Liver (tissue), 9 donors: Measurements from ENCODE around the gene PSORS1C1. TPM values are rescaled to one million over a fixed set of nuclear protein-coding genes. Genes with fewer than 3 reads are reported as not detected.

Experiments
- DNase-seq: peaks from one replicate; pipeline ENCODE4 v3.0.0-alpha.2; 2017; ENCODE audit warnings: low spot score
- H3K27ac ChIP-seq, 2 donors: one replicate each; pipeline ENCODE4 v1.7.0; 2013; ENCODE audit warnings: inconsistent platforms in 2 of 2, low read length in 2 of 2, control low read depth in 1 of 2, low read depth in 1 of 2, mild to moderate bottlenecking in 1 of 2
- H3K27me3 ChIP-seq, 4 donors: one replicate each; pipeline versions ENCODE4 v1.6.1 to v1.7.0; 2013; ENCODE audit warnings: low read length in 3 of 4, inconsistent platforms in 1 of 4, mild to moderate bottlenecking in 1 of 4, moderate library complexity in 1 of 4; ENCODE audit not compliant: control insufficient read depth in 4 of 4, insufficient read depth in 4 of 4
- H3K36me3 ChIP-seq, 4 donors: one replicate each; pipeline versions ENCODE4 v1.6.1 to v1.7.0; 2013; ENCODE audit warnings: low read length in 3 of 4, mild to moderate bottlenecking in 3 of 4, low read depth in 1 of 4, moderate library complexity in 1 of 4; ENCODE audit not compliant: control insufficient read depth in 4 of 4, insufficient read depth in 3 of 4
- H3K4me1 ChIP-seq, 4 donors: one replicate each; pipeline versions ENCODE4 v1.6.1 to v1.7.0; 2013; ENCODE audit warnings: low read length in 3 of 4, mild to moderate bottlenecking in 3 of 4, moderate library complexity in 1 of 4; ENCODE audit not compliant: control insufficient read depth in 4 of 4, insufficient read depth in 4 of 4
- H3K4me3 ChIP-seq, 3 donors: one replicate each; pipeline versions ENCODE4 v1.6.1 to v1.7.0; 2013; ENCODE audit warnings: low read length in 3 of 3, control low read depth in 1 of 3, low read depth in 1 of 3, mild to moderate bottlenecking in 1 of 3
- H3K9ac ChIP-seq, 2 donors: one replicate each; pipeline ENCODE4 v1.7.0; 2013; ENCODE audit warnings: low read length in 2 of 2, mild to moderate bottlenecking in 2 of 2, moderate library complexity in 2 of 2, control low read depth in 1 of 2, low read depth in 1 of 2
- H3K9me3 ChIP-seq, 4 donors: one replicate each; pipeline versions ENCODE4 v1.6.1 to v1.7.0; 2013; ENCODE audit warnings: low read length in 3 of 4; ENCODE audit not compliant: control insufficient read depth in 4 of 4
- EGR1 ChIP-seq, 2 donors: IDR thresholded peaks; 2 replicates each; pipeline ENCODE4 v1.6.1; 2016 to 2018; ENCODE audit warnings: antibody characterized with exemption in 2 of 2, low read depth in 2 of 2
- FOXA1 ChIP-seq: IDR thresholded peaks from 2 replicates; pipeline ENCODE4 v1.6.1; 2016; ENCODE audit warnings: antibody characterized with exemption
- FOXA2 ChIP-seq: IDR thresholded peaks from 2 replicates; pipeline ENCODE4 v1.6.1; 2016; ENCODE audit warnings: antibody characterized with exemption
- GABPA ChIP-seq, 2 donors: IDR thresholded peaks in 1 of 2; conservative IDR thresholded peaks in 1 of 2; 2 replicates each; pipeline ENCODE4 v1.6.1; 2016; ENCODE audit warnings: antibody characterized with exemption in 2 of 2, mild to moderate bottlenecking in 1 of 2, moderate library complexity in 1 of 2
- HNF4A ChIP-seq, 2 donors: conservative IDR thresholded peaks; 2 replicates each; pipeline ENCODE4 v1.6.1; 2016; ENCODE audit warnings: antibody characterized with exemption in 2 of 2, mild to moderate bottlenecking in 2 of 2
- HNF4G ChIP-seq: IDR thresholded peaks from 2 replicates; pipeline ENCODE4 v1.6.1; 2016; ENCODE audit warnings: antibody characterized with exemption
- JUND ChIP-seq, 2 donors: IDR thresholded peaks; 2 replicates each; pipeline ENCODE4 v1.6.1; 2016; ENCODE audit warnings: antibody characterized with exemption in 2 of 2
- NR2F2 ChIP-seq: IDR thresholded peaks from 2 replicates; pipeline ENCODE4 v1.6.1; 2016; ENCODE audit warnings: antibody characterized with exemption
- RAD21 ChIP-seq, 2 donors: IDR thresholded peaks; 2 replicates each; pipeline ENCODE4 v1.6.1; 2016; ENCODE audit warnings: antibody characterized with exemption in 2 of 2, mild to moderate bottlenecking in 2 of 2
- RXRA ChIP-seq, 2 donors: IDR thresholded peaks; 2 replicates each; pipeline ENCODE4 v1.6.1; 2017 to 2018; ENCODE audit warnings: antibody characterized with exemption in 2 of 2, mild to moderate bottlenecking in 1 of 2
- SP1 ChIP-seq: IDR thresholded peaks from 2 replicates; pipeline ENCODE4 v1.6.1; 2018; ENCODE audit warnings: antibody characterized with exemption, mild to moderate bottlenecking
- TAF1 ChIP-seq: conservative IDR thresholded peaks from 2 replicates; pipeline ENCODE4 v1.6.1; 2016; ENCODE audit warnings: antibody characterized with exemption, mild to moderate bottlenecking
- YY1 ChIP-seq: IDR thresholded peaks from 2 replicates; pipeline ENCODE4 v1.6.1; 2016; ENCODE audit warnings: antibody characterized with exemption, mild to moderate bottlenecking
- WGBS: extraction: QIAGEN DNeasy Blood & Tissue Kit; methylation state at CpG from one replicate; pipeline ENCODE4 v1.1.7; 2013; 5-methylcytosine and 5-hydroxymethylcytosine counted together
- polyA plus RNA-seq, 2 donors: library from polyadenylated mRNA; stranded (reverse) in 1 of 2; unstranded in 1 of 2; fragments of 200-250 nt in 1 of 2; fragments of >200 nt in 1 of 2; fragmentation: Nextera tagmentation in 1 of 2; extraction: Ambion mirVana in 1 of 2; gene quantifications; one replicate each; pipeline versions ENCODE4 v1.2.1 to v1.2.3, GENCODE V29; 2013 to 2015
- total RNA-seq, 2 donors: library from RNA; depleted of rRNA; stranded (reverse); fragments of >200 nt; gene quantifications; one replicate each; pipeline ENCODE4 v1.2.3, GENCODE V29; 2014
- TF ChIP-seq, protein P1 (sequence below): IDR thresholded peaks from 2 replicates; pipeline ENCODE4 v1.6.1; 2016; ENCODE audit warnings: antibody characterized with exemption
- TF ChIP-seq, protein P2 (sequence below): IDR thresholded peaks from 2 replicates; pipeline ENCODE4 v1.6.1; 2016; ENCODE audit warnings: antibody characterized with exemption
- TF ChIP-seq, protein P3 (sequence below): IDR thresholded peaks from 2 replicates; pipeline ENCODE4 v1.6.1; 2016; ENCODE audit warnings: antibody characterized with exemption, mild to moderate bottlenecking
- TF ChIP-seq, protein P4 (sequence below): fragments of 150-350 bp; IDR thresholded peaks from 2 replicates; pipeline ENCODE4 v1.5.1; 2017; ENCODE audit warnings: improper control_type of control experiment, low read depth, low read length; ENCODE audit not compliant: missing input control
- TF ChIP-seq, protein P5 (sequence below): IDR thresholded peaks from 2 replicates; pipeline ENCODE4 v1.6.1; 2016; ENCODE audit warnings: antibody characterized with exemption
- donor health status: healthy.
- donor health status: healthy.
- donor health status: healthy.
- donor health status: healthy.
- donor health status: healthy.

The PSORS1C1 gene
- total and polyA plus RNA-seq, 4 donors = under 0.01 to 0.08 TPM; not detected in 2

DNA sequence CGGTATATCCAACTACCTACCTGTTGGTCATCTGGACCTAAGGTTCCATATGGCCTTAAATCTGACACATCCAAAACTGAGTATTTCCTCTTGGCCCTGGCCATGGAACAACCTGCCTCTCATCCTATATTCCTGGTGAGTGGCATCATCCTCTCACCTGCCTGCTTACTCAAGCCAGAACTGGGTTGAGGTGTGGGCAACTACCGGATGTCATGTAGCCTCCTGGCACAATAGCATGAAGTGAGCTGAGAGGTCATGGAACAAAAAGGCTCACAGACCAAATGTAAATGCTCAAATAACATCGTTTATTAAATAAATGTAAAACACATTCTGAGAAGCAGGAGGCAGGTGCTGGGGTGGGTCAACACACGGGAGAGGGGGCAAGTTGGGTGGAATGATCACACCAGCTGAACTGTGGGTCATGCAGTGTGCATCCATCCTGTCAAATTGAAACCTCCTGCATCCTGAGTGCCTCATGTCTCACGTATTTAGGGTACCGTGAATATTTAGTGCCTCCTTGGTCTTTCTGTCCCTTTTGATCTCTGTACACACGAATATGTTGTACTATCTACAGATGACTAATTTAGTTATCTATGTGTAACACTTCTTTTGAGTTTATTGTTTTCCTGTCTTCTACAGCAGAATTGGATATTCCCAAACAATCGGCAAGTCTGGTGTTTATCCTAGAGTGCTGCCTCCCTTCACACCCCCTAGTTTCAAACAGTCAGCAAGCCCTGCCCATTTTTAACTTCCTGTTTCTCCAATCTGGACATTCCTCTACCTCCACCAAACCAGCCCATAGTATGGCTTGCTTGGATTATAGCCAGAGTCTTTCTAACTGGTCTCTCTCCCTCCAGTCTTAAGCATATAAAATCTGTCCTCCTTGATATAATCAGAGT, 63.8 kb downstream of the PSORS1C1 start:
- DNase-seq = no peak
- Histone ChIP-seq H3K9me3 (no peaks in the 10 kb centered on the region), H3K4me3 (no peak overlapping the region), H3K27ac (no peak overlapping the region), H3K4me1 (no peaks in the 10 kb centered on the region), H3K9ac (no peak overlapping the region), H3K27me3 (no peaks in the 10 kb centered on the region), H3K36me3 (no peaks in the 10 kb centered on the region)
- TF ChIP-seq NR2F2 = no peak
- no peak for TF ChIP-seq YY1
- TF ChIP-seq HNF4G = no peak
- TF ChIP-seq, protein P1, sequence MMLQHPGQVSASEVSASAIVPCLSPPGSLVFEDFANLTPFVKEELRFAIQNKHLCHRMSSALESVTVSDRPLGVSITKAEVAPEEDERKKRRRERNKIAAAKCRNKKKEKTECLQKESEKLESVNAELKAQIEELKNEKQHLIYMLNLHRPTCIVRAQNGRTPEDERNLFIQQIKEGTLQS = no peak
- TF ChIP-seq, protein P2, sequence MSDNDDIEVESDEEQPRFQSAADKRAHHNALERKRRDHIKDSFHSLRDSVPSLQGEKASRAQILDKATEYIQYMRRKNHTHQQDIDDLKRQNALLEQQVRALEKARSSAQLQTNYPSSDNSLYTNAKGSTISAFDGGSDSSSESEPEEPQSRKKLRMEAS = no peak
- no peak for TF ChIP-seq GABPA (IDR thresholded peaks at IDR 0.05 in 1 of 2, conservative IDR thresholded peaks at IDR 0.05 in 1 of 2)
- TF ChIP-seq HNF4A (conservative IDR thresholded peaks at IDR 0.05) = no peak
- no peak for TF ChIP-seq TAF1
- TF ChIP-seq, protein P3, sequence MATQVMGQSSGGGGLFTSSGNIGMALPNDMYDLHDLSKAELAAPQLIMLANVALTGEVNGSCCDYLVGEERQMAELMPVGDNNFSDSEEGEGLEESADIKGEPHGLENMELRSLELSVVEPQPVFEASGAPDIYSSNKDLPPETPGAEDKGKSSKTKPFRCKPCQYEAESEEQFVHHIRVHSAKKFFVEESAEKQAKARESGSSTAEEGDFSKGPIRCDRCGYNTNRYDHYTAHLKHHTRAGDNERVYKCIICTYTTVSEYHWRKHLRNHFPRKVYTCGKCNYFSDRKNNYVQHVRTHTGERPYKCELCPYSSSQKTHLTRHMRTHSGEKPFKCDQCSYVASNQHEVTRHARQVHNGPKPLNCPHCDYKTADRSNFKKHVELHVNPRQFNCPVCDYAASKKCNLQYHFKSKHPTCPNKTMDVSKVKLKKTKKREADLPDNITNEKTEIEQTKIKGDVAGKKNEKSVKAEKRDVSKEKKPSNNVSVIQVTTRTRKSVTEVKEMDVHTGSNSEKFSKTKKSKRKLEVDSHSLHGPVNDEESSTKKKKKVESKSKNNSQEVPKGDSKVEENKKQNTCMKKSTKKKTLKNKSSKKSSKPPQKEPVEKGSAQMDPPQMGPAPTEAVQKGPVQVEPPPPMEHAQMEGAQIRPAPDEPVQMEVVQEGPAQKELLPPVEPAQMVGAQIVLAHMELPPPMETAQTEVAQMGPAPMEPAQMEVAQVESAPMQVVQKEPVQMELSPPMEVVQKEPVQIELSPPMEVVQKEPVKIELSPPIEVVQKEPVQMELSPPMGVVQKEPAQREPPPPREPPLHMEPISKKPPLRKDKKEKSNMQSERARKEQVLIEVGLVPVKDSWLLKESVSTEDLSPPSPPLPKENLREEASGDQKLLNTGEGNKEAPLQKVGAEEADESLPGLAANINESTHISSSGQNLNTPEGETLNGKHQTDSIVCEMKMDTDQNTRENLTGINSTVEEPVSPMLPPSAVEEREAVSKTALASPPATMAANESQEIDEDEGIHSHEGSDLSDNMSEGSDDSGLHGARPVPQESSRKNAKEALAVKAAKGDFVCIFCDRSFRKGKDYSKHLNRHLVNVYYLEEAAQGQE = no peak
- TF ChIP-seq SP1 = no peak
- TF ChIP-seq, protein P4, sequence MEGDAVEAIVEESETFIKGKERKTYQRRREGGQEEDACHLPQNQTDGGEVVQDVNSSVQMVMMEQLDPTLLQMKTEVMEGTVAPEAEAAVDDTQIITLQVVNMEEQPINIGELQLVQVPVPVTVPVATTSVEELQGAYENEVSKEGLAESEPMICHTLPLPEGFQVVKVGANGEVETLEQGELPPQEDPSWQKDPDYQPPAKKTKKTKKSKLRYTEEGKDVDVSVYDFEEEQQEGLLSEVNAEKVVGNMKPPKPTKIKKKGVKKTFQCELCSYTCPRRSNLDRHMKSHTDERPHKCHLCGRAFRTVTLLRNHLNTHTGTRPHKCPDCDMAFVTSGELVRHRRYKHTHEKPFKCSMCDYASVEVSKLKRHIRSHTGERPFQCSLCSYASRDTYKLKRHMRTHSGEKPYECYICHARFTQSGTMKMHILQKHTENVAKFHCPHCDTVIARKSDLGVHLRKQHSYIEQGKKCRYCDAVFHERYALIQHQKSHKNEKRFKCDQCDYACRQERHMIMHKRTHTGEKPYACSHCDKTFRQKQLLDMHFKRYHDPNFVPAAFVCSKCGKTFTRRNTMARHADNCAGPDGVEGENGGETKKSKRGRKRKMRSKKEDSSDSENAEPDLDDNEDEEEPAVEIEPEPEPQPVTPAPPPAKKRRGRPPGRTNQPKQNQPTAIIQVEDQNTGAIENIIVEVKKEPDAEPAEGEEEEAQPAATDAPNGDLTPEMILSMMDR = no peak
- no peak for TF ChIP-seq RXRA (IDR thresholded peaks at IDR 0.05)
- no peak for TF ChIP-seq FOXA1
- no peak for TF ChIP-seq EGR1 (IDR thresholded peaks at IDR 0.05; ENCODE audit: low read depth in 2 of 2)
- TF ChIP-seq, protein P5, sequence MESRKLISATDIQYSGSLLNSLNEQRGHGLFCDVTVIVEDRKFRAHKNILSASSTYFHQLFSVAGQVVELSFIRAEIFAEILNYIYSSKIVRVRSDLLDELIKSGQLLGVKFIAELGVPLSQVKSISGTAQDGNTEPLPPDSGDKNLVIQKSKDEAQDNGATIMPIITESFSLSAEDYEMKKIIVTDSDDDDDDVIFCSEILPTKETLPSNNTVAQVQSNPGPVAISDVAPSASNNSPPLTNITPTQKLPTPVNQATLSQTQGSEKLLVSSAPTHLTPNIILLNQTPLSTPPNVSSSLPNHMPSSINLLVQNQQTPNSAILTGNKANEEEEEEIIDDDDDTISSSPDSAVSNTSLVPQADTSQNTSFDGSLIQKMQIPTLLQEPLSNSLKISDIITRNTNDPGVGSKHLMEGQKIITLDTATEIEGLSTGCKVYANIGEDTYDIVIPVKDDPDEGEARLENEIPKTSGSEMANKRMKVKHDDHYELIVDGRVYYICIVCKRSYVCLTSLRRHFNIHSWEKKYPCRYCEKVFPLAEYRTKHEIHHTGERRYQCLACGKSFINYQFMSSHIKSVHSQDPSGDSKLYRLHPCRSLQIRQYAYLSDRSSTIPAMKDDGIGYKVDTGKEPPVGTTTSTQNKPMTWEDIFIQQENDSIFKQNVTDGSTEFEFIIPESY = no peak
- TF ChIP-seq RAD21 (IDR thresholded peaks at IDR 0.05) = no peak
- TF ChIP-seq JUND (IDR thresholded peaks at IDR 0.05) = no peak
- TF ChIP-seq FOXA2 = no peak
- WGBS = 66% methylated on average over 8 of the region's 8 CpGs
